Nephron progenitor cell (in vitro differentiated cells): ENCODE results near the gene ARL3.

Experiments used
- DNase-seq: peaks from one replicate; pipeline ENCODE4 v3.0.0; 2021
- H3K27ac Mint-ChIP-seq: 2 replicates; pipeline ENCODE4 v1.8.0; 2021; ENCODE audit warnings: mild to moderate bottlenecking, moderate library complexity, mixed read lengths
- H3K27me3 Mint-ChIP-seq: 2 replicates; pipeline ENCODE4 v1.8.0; 2021; ENCODE audit warnings: mild to moderate bottlenecking, low read depth, mixed read lengths; ENCODE audit not compliant: poor library complexity
- H3K36me3 Mint-ChIP-seq: 2 replicates; pipeline ENCODE4 v1.8.0; 2021; ENCODE audit warnings: low read depth, mixed read lengths
- H3K4me1 Mint-ChIP-seq: 2 replicates; pipeline ENCODE4 v1.8.0; 2021; ENCODE audit warnings: mixed read lengths
- H3K4me3 Mint-ChIP-seq: 2 replicates; pipeline ENCODE4 v1.8.0; 2021; ENCODE audit warnings: mild to moderate bottlenecking, moderate library complexity, mixed read lengths
- H3K9me3 Mint-ChIP-seq: 2 replicates; pipeline ENCODE4 v1.8.0; 2021; ENCODE audit warnings: mild to moderate bottlenecking, moderate library complexity, mixed read lengths
- CTCF ChIP-seq: fragments of 200-600 bp; sonication (generic); IDR thresholded peaks from 2 replicates; pipeline ENCODE4 v1.5.0; 2021; ENCODE audit warnings: antibody characterized with exemption

ARL3 gene

GRCh38 chr10:102758240-102758932 is 44.2 kb upstream of the ARL3 start:
- Mint-ChIP-seq H3K27me3 (peaks cover 8% of the 10 kb centered on the region), H3K9me3 (no peaks in the 10 kb centered on the region), H3K4me3 (peak overlapping the region; percentile 75), H3K27ac (peak overlapping the region; percentile 98), H3K4me1 (peaks cover 66% of the 10 kb centered on the region), H3K36me3 (no peaks in the 10 kb centered on the region)
- TF ChIP-seq CTCF = no peak
- DNase-seq = peak; percentile 56

- Mint-ChIP-seq H3K4me3 (no peak overlapping the region), H3K36me3 (no peaks in the 10 kb centered on the region), H3K9me3 (no peaks in the 10 kb centered on the region), H3K27me3 (peaks cover 3% of the 10 kb centered on the region), H3K27ac (peak overlapping the region; percentile 42), H3K4me1 (peaks cover 66% of the 10 kb centered on the region)
- DNase-seq = no peak
- no peak for TF ChIP-seq CTCF
Observed at GRCh38 chr10:102757323-102757722, 43.1 kb upstream of the ARL3 start.

GRCh38 chr10:102753718-102754117 is 39.5 kb upstream of the ARL3 start:
- peaks cover 3% of the 10 kb centered on the region for H3K36me3 Mint-ChIP-seq
- DNase-seq = no peak
- H3K4me3 Mint-ChIP-seq = no peak overlapping the region
- H3K27ac Mint-ChIP-seq = peak overlapping the region; percentile 91
- peaks cover 3% of the 10 kb centered on the region for H3K27me3 Mint-ChIP-seq
- H3K9me3 Mint-ChIP-seq = no peaks in the 10 kb centered on the region
- H3K4me1 Mint-ChIP-seq = peaks cover 44% of the 10 kb centered on the region
- no peak for TF ChIP-seq CTCF

- Mint-ChIP-seq H3K27ac (peak overlapping the region; percentile 91), H3K36me3 (peaks cover 9% of the 10 kb centered on the region), H3K4me1 (peaks cover 43% of the 10 kb centered on the region), H3K4me3 (no peak overlapping the region), H3K27me3 (peaks cover 3% of the 10 kb centered on the region), H3K9me3 (no peaks in the 10 kb centered on the region)
- no peak for DNase-seq
- peak; percentile 35 for TF ChIP-seq CTCF
Observed at GRCh38 chr10:102752934-102753664, 38.9 kb upstream of the ARL3 start.

GRCh38 chr10:102752266-102752930 is 38.2 kb upstream of the ARL3 start:
- no peak overlapping the region for H3K4me3 Mint-ChIP-seq
- no peak for DNase-seq
- peak overlapping the region; percentile 91 for H3K27ac Mint-ChIP-seq
- H3K27me3 Mint-ChIP-seq = peaks cover 3% of the 10 kb centered on the region
- no peaks in the 10 kb centered on the region for H3K9me3 Mint-ChIP-seq
- peaks cover 10% of the 10 kb centered on the region for H3K36me3 Mint-ChIP-seq
- peaks cover 41% of the 10 kb centered on the region for H3K4me1 Mint-ChIP-seq
- no peak for TF ChIP-seq CTCF
